Stimulated activated CD4-positive, alpha-beta T cell treated with anti-CD3 and anti-CD28 coated beads, Interleukin-15, amount 100 ng/mL, for 24 hours (primary cell): ENCODE data around the gene LCE1D.

Source experiments
- DNase-seq: peaks from one replicate; pipeline ENCODE4 v3.0.0-alpha.2; 2020

Gene LCE1D

DNA sequence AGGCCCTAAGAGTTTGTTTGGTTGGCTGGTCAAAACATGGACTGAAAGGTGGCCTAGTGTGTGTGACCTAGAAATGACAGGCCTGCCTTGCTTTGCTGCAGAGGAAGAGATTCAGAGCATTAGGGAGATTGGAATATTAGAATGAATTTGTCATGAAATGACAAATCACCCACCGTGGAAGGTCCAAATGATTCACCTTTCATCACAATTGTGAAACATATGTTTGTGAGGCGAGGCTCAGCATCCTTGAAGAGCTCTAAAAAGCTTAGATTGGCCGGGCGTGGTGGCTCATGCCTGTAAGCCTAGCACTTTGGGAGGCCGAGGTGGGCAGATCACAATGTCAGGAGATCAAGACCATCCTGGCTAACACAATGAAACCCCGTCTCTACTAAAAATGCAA is 20.8 kb downstream of the LCE1D start:
- DNase-seq, result no peak

DNA sequence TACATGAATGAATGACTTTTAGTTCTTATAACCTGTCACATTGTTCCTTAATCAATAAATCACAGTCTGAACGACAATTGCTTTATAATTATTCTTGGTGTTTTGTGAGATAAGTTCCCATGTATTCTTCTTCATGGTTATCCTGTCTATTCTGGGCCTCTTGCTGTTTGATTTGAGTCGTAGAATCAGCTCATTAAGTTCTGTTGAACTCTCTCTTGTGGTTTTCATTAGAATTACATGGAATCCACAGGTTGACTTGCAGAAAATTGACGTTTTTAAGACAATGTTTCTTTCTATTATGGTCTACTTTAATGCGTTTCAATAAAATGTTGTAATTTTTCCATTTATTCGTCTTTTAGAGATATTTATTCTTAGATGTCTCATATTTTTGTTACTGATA is 26.8 kb downstream of the LCE1D start:
- no peak for DNase-seq

DNA sequence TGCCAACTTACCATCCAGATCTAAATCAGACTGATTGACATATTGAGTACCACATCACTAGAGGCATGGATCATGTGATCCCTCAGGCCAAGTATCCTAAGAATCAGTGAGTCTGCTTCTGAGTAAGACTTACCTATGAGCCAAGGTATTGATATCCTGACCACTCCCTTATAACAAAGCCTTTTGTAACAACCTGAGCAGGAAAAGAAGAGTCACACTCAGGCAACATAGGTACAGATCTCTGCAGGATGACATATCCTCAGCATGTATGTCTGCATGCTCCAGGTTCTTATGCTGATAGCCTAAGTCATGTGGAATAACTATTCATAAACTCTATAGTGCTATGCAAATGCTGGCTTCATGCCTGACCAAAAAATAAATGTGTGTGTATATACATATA is 28.4 kb downstream of the LCE1D start:
- DNase-seq, result no peak

DNA sequence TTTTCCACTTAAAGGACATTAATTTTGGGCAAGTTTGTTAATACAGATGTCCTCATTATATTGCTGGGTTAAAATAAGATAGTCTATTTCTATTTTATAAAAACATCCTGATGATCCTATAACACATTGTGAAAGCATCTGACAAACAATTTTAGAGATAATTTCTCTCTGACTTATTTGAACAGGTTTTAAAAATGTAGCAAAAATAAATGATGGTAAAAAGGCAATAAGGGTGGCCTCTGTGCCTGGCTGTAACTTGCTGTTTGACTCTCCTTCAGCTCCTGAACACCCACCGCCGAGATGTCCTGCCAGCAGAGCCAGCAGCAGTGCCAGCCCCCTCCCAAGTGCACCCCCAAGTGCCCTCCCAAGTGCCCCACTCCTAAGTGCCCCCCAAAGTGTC is 30.7 kb downstream of the LCE1D start, which contains the start of gene LCE1A:
Gene LCE1A, plus strand, starts transcription at position 301 of the 400 bp plus-strand sequence. Its CDS starts 0 bp downstream, at position 301.
- DNase-seq, result no peak

DNA sequence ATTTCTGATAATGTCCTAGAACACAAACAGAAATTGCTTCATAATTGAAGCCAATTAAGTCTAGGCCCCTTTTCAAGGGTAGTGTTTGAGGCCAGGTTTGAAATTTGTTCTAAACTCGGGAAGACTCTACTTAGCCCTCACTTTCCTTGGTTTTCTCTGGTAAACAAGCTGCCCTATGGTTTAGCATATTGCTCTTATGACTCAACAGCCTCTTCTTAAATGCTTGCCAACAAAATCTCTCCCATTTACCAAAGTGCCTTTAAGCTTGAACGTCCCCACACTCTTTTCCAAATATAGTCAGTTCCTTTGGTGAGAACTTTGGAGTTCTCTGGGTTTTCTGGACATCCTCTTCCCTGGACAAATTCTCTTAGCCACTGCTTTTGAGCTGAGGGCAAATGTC is 40.3 kb downstream of the LCE1D start:
- no peak for DNase-seq

DNA sequence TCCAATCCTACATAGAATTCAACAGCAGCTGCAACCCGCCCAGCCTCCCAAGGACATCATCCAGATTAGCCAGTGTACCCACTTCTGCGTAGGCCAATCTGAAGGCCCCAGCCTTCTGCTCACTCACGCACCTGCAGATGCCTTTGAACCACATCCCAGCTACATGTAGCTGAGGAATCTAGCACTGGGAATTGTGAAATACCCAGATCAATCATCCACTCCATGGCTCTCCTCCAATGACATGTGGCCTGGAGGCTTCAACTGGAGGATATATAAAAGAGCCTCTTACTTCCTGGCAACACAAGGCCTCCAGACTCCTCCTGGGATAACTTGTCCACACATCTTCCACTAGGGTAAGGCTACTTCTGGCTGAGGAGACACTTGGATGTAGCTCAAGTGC is 46.0 kb downstream of the LCE1D start, which contains the start of gene LCE6A:
Gene LCE6A, plus strand, starts transcription at position 301 of the 400 bp plus-strand sequence. CDS start 665 bp downstream, outside the sequence.
- no peak for DNase-seq
